Breast epithelium (tissue), 3 donors: ENCODE data around the gene TP53I13.

ENCODE experiments used
- POLR2A ChIP-seq: fragments of 450-650 bp; IDR thresholded peaks from one replicate; pipeline ENCODE4 v1.6.1; 2016; ENCODE audit warnings: antibody characterized with exemption, mild to moderate bottlenecking, moderate library complexity
- TF ChIP-seq, protein P1 (sequence below), 3 donors: fragments of 450-650 bp; IDR thresholded peaks; one replicate each; pipeline ENCODE4 v1.5.1; 2016 to 2017; ENCODE audit warnings: antibody characterized with exemption in 3 of 3, mild to moderate bottlenecking in 3 of 3, moderate library complexity in 3 of 3

DNA sequence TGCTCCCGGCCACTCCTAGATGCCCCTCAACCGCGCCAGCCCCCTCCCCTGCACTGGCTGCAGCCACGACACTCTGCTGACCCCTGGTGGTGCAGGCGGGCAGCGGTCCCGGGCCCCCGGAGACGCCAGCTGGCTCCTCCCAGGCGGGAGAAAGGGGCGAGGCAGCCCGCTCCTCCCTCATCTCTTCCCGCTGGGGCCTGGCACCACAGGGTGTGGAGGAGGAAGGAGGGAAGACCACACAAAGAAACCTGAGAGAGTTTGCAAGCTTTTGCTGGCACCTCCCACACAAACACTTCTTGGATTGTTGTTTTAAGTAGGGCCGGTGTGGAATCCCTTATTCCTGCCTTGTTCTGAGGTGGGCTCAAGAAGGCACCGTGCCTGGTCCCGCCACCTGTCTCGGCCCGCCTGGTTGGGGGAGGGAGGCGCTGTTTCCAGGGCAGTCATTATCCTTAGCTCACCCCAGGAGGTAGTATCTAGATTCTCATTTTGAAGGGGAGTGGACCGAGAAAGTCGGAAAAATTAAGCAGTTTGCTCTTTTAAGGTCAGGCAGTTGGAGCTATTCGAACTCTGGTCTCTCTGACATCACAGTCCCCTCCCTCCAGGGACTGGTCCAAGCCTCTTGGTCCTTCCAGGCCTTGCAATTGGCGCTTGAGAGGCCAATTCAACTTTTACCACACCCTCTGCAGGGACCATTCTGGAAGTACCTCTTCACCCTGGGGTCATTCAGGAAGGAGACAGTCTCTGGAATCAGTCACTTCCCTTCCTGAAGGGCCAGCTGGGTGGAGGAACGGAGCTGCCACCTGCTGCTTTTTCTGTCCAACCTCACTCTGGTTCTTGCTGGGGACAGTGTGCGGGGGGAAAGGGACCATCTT is 23.5 kb downstream of the TP53I13 start:
- TF ChIP-seq, protein P1, sequence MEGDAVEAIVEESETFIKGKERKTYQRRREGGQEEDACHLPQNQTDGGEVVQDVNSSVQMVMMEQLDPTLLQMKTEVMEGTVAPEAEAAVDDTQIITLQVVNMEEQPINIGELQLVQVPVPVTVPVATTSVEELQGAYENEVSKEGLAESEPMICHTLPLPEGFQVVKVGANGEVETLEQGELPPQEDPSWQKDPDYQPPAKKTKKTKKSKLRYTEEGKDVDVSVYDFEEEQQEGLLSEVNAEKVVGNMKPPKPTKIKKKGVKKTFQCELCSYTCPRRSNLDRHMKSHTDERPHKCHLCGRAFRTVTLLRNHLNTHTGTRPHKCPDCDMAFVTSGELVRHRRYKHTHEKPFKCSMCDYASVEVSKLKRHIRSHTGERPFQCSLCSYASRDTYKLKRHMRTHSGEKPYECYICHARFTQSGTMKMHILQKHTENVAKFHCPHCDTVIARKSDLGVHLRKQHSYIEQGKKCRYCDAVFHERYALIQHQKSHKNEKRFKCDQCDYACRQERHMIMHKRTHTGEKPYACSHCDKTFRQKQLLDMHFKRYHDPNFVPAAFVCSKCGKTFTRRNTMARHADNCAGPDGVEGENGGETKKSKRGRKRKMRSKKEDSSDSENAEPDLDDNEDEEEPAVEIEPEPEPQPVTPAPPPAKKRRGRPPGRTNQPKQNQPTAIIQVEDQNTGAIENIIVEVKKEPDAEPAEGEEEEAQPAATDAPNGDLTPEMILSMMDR (IDR thresholded peaks at IDR 0.05): peak; percentile 62 to 89 (median 88)
- TF ChIP-seq POLR2A: no peak
